NCI-H2029 (cell line): ENCODE measurements around the gene RANBP6.
"Not testable (repeated sequence)": the region's sequence is repeated elsewhere in the genome, so short reads cannot be mapped to it uniquely, and the experiment has no call there.

Source experiments
- DNase-seq: peaks from one replicate; lab custom pipeline; 2025; lab: John Stamatoyannopoulos, UW

RANBP6 gene

GRCh38 chr9:6015278-6016157 is at the start of gene RANBP6:
RANBP6 (minus strand) TSS chr9:6015624; CDS start chr9:6015607, 17 bp downstream.
- DNase-seq, result peak; percentile 59

- not testable (repeated sequence) for DNase-seq
Observed at GRCh38 chr9:6063146-6063545, 47.7 kb upstream of the RANBP6 start.

DNA sequence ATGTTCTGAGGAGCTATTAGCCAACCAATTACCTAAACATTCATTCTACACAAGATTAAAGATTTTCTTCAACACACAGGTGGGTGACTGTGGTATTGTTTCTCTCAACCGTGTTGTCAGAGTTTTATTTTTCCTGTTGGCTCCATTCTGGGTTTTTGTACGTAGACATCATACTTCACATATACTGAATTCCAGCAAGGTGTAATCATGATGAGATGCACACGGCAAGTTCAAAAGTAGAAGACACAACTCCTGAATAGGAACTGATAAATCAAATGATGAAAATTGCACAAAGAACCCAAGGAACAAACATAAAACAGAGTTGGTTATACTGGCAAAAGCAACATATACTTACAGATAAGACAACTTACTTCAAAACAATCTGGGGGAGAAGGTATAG is 40.2 kb upstream of the RANBP6 start:
- no peak for DNase-seq

- peak; percentile 14 for DNase-seq
Observed at GRCh38 chr9:6055216-6055615, 39.8 kb upstream of the RANBP6 start.

DNA sequence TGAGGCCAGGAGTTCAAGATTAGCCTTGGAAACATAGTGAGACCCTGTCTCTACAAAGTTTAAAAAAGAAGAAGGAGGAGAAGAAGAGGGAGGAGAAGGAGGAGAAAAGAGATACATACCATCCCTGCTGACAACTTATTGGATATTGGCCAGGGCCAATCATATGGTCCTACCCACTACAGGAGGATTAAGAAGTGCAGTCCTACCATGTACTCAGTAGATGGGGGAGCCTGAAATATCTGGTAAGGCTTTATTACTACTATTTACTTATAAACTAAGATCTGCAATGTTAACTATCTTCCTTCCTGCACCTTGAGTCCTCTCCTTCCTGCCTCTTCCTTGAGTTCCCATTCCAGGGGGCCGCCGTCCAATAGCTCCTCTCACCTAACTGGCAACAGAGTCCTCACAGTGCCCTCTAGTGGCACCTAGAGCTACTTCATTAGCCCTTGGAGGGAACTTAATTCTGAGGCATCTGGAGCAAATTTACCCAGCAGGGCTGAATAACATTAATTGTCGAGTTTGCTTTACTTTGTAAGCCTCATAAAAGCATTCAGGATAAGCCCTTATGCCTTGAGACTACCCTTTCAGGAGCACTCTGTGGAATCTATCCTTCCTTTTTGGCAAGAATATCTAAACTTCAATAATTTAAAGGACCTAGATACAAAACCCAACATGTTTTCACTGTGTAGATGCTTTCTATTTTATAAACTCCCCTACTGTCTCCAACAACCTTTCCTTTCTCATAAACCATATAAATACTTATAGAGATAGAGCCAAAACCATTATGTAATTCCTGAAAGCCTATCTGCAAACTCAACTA is 39.1 kb upstream of the RANBP6 start:
- peak; percentile 24 for DNase-seq

DNA sequence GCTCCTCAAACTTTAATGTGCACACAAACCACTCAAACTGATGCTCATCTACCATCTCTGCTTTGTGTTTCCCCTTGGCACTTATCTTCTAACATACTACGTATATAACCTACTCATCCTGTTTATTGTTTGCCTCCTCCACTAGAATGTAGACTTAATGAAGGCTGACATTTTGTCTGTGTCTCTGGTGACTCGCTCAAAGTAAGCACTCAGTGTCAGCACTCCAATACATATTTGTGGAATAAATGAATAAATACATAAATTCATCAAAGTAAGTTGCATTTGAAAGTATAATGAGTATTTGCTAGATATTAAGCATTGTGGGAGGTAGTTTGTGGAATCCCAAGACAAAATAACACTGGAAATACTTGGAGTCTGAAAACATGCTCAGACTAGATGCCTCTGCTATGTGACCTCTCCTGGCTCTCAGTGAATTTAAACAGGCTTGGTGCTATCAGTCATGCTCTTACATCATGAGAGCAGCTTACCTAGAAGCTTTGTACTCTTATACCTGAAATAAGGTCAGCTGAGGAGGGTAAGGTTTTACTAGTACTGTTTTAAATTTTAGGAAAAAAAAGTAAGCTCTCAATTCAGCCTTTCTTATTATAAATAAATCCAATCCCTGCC is 37.0 kb upstream of the RANBP6 start:
- no peak for DNase-seq

GRCh38 chr9:6051511-6051950 is 36.1 kb upstream of the RANBP6 start:
- no peak for DNase-seq

- no peak for DNase-seq
Observed at GRCh38 chr9:6049798-6050197, 34.4 kb upstream of the RANBP6 start.

- DNase-seq, result no peak
Observed at GRCh38 chr9:6048039-6048438, 32.6 kb upstream of the RANBP6 start.

GRCh38 chr9:6047020-6047419 is 31.6 kb upstream of the RANBP6 start:
- DNase-seq, result no peak

DNA sequence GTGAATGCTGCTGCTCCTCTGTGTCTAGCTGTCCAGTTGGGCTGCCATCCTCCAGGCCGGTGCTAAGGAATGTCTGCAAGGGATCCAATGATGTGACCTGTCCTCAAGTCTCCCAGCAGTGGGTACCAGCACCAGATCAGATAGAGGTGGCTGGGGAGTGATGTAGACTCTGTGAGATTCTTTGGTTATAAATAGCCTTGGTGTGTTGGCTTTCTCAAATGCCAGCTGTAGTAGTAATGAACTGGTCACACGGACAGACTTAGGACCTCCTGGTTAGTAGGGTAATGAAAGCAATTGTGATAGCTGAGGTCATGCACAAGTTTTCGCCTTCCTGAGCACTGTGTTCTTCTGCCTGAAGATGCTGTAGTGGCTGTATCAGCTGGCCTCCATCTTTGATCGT is 29.9 kb upstream of the RANBP6 start:
- no peak for DNase-seq

DNA sequence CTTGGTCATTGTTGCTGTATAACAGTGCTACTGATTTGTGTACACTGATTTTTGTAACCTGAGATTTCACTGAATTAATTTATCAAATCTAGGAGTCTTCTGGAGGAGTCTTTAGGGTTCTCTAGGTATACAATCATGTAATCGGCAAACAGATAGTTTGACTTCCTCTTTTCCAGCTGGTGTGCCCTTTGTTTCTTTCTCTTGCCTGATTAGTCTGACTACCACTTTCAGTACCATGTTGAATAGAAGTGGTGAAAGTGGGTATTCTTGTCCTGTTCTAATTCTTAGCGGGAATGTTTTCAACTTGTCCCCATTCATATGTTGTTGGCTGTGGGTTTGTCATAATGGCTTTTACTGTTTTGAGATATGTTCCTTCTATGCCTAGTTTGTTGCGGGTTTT is 24.7 kb upstream of the RANBP6 start:
- no peak for DNase-seq

GRCh38 chr9:6036391-6036790 is 21.0 kb upstream of the RANBP6 start:
- no peak for DNase-seq

- DNase-seq, result no peak
Observed at GRCh38 chr9:6034954-6035353, 19.5 kb upstream of the RANBP6 start.

- DNase-seq, result no peak
Observed at GRCh38 chr9:6029604-6030274, 14.3 kb upstream of the RANBP6 start.

DNA sequence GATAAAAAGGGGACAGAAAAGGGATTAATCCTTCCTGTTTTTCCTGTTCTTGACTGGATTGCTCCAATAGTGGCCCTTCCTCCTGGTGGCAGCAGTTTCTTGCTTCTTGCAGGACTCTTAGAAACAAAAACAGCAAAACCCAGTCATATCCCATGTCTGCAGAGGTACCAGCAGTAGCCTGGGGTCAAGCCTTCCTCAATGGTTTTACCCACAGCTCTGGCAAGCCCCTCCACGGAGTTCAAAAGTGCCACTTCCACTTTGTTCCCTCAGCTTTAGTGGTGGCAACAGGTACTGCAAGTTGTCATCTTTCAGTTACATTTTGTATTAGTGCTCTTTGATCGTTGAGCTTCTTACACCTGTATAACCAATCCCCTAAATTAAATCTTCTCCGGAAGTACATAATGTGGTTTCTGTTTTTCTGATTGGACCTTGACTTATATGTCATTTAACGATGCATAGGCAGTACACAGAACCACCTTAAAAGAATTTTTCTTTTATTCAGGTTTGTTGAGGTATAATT is 8.7 kb upstream of the RANBP6 start:
- DNase-seq, result no peak

- not testable (repeated sequence) for DNase-seq
Observed at GRCh38 chr9:6016975-6017374, 1.6 kb upstream of the RANBP6 start.

DNA sequence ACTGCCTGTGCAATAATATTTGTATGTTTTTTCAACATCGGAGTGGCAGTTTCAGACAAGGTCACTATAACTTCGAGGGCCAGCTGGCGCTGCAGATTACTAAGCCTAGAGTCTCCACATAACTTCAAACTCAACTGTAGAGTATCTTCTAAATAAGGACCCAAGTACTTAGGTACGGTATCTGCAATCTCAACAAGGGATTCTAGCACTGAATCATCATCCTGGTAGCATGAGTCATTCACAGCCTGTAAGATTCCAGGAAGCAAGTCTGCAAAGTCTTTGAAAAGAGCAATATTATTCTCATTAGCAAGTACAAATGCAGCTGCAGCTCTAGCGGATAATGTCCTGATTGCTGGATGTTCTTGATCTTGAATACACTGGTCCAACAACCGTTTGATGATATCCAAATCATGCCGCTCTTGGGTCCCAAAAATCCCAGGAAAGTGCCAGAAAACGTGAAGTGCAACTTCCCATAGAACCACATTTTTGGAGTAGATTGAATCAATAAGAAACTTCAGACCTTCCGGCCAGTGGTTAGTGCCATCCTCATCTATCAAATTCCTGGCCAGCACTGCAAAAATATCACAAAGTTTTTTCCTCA is 654 bp downstream of the RANBP6 start:
- DNase-seq, result no peak

- DNase-seq, result peak; percentile 78
Observed at GRCh38 chr9:6008169-6008979, 7.0 kb downstream of the RANBP6 start.

DNA sequence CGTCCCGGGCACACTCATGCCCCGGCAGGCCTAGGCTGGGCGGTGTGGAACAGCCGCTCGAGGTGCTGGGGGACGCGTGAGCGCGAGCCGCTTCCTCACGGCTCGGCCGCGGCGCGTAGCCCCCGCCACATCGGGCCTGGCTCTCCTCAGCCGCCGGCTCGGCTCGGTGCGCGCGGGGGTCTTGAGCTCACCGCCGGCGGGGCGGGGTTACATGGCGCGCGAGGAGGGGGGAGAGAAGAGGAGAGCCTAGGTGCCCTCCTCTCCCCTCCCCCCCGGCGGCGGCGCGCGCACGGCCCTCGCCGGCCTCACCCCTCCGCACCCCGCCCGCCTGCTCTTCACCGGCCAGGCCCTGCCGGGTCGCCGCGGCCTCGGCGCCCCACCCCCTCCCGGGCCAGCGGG is 7.7 kb downstream of the RANBP6 start:
- peak; percentile 15 for DNase-seq
